Measurements from ENCODE around the gene APLF.
"Not testable (repeated sequence)": the region's sequence is repeated elsewhere in the genome, so short reads cannot be mapped to it uniquely, and the experiment has no call there.

APLF gene

GRCh38 chr2:68438455-68439303 lies 28.7 kb upstream of the APLF start:
- no peak for DNase-seq (ENCODE audit: low read depth in 1 of 2, low spot score in 1 of 2)

- peak; percentile 42 to 58 for DNase-seq (ENCODE audit: low read depth in 1 of 2, low spot score in 1 of 2)
Observed at GRCh38 chr2:68441179-68441993, 26.0 kb upstream of the APLF start.

- DNase-seq (ENCODE audit: low read depth in 1 of 2, low spot score in 1 of 2), result no peak
Observed at GRCh38 chr2:68441994-68442322, 25.4 kb upstream of the APLF start.

GRCh38 chr2:68446425-68446824 lies 21.0 kb upstream of the APLF start:
- not testable (repeated sequence) for DNase-seq (ENCODE audit: low read depth in 1 of 2, low spot score in 1 of 2)

- DNase-seq (ENCODE audit: low read depth in 1 of 2, low spot score in 1 of 2), result no peak
Observed at GRCh38 chr2:68447118-68447517, 20.3 kb upstream of the APLF start.

GRCh38 chr2:68448671-68449653 lies 18.4 kb upstream of the APLF start:
- DNase-seq (ENCODE audit: low read depth in 1 of 2, low spot score in 1 of 2), result no peak

- DNase-seq (ENCODE audit: low read depth in 1 of 2, low spot score in 1 of 2), result no peak
Observed at GRCh38 chr2:68452158-68452900, 15.1 kb upstream of the APLF start.

GRCh38 chr2:68453761-68454360 lies 13.5 kb upstream of the APLF start:
- no peak for DNase-seq (ENCODE audit: low read depth in 1 of 2, low spot score in 1 of 2)

GRCh38 chr2:68454719-68455118 lies 12.7 kb upstream of the APLF start:
- no peak for DNase-seq (ENCODE audit: low read depth in 1 of 2, low spot score in 1 of 2)

- DNase-seq (ENCODE audit: low read depth in 1 of 2, low spot score in 1 of 2), result no peak
Observed at GRCh38 chr2:68456198-68456597, 11.2 kb upstream of the APLF start.

GRCh38 chr2:68458981-68459380 lies 8.4 kb upstream of the APLF start:
- DNase-seq (ENCODE audit: low read depth in 1 of 2, low spot score in 1 of 2), result no peak

GRCh38 chr2:68463287-68463877 lies 4.0 kb upstream of the APLF start:
- DNase-seq (ENCODE audit: low read depth in 1 of 2, low spot score in 1 of 2), result no peak

GRCh38 chr2:68464651-68465050 lies 2.7 kb upstream of the APLF start:
- no peak for DNase-seq (ENCODE audit: low read depth in 1 of 2, low spot score in 1 of 2)

GRCh38 chr2:68465081-68465916 lies 2.1 kb upstream of the APLF start:
- no peak for DNase-seq (ENCODE audit: low read depth in 1 of 2, low spot score in 1 of 2)

- no peak for DNase-seq (ENCODE audit: low read depth in 1 of 2, low spot score in 1 of 2)
Observed at GRCh38 chr2:68466361-68466777, 1.0 kb upstream of the APLF start.

- no peak for DNase-seq (ENCODE audit: low read depth in 1 of 2, low spot score in 1 of 2)
Observed at GRCh38 chr2:68466778-68467076, 658 bp upstream of the APLF start.

GRCh38 chr2:68468801-68469200 lies 1.4 kb downstream of the APLF start:
- no peak for DNase-seq (ENCODE audit: low read depth in 1 of 2, low spot score in 1 of 2)

- DNase-seq (ENCODE audit: low read depth in 1 of 2, low spot score in 1 of 2), result no peak
Observed at GRCh38 chr2:68469935-68470334, 2.5 kb downstream of the APLF start.

GRCh38 chr2:68471385-68471784 lies 4.0 kb downstream of the APLF start:
- no peak for DNase-seq (ENCODE audit: low read depth in 1 of 2, low spot score in 1 of 2)
